ENCODE measurements around the gene SNW1. TPM values are rescaled to one million over a fixed set of nuclear protein-coding genes. Genes with fewer than 3 reads are reported as not detected.

The SNW1 gene
- polyA plus RNA-seq, 1 experiment: 34.8 TPM

DNA sequence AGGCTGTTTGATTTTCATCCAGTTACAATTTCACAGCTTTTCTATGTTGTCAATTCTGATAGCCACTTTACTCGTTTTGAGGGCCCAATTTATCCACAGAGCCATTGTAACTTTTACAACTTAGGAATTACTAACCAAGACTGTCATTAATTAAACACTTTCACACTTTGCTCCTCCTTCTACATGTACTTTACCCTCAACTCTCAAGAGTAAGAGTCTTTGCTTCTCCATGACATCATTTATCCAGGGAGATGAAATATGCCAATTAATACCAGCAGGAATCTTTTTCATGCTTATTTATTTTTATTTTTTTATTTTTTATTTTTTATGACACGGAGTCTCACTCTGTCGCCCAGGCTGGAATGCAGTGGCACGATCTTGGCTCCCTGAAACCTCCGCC lies 39.5 kb downstream of the SNW1 start:
- ChIA-PET POLR2A (no interaction called here), CTCF (interaction anchor here (0.8 to 1.9 kb wide), 3 partner anchors 10 to 326 kb away, joined by 3 to 6 read pairs (median 3); no protein-coding TSS in a partner anchor)
- no peak for DNase-seq (ENCODE audit: low read depth)
- Histone ChIP-seq H3K36me3 (ENCODE audit: control insufficient read depth, insufficient read depth, low read length) (peaks cover 10% of the 10 kb centered on the region), H3K27me3 (ENCODE audit: control insufficient read depth, insufficient read depth, low read length) (no peaks in the 10 kb centered on the region), H3K4me3 (ENCODE audit: low read depth, low read length) (no peak overlapping the region)
- no peak for TF ChIP-seq CTCF (IDR thresholded peaks at IDR 0.05; ENCODE audit: insufficient read depth, low read depth, low read length)

GRCh38 chr14:77717608-77718305 lies 43.2 kb downstream of the SNW1 start:
- CTCF ChIA-PET: no interaction called here
- DNase-seq (ENCODE audit: low read depth): no peak
- H3K4me3 ChIP-seq (ENCODE audit: low read depth, low read length): no peak overlapping the region
- TF ChIP-seq CTCF (IDR thresholded peaks at IDR 0.05; ENCODE audit: insufficient read depth, low read depth, low read length): no peak
- H3K27me3 ChIP-seq (ENCODE audit: control insufficient read depth, insufficient read depth, low read length): no peaks in the 10 kb centered on the region
- POLR2A ChIA-PET: interaction anchor here (0.7 kb wide), 2 partner anchors 15 kb away, joined by 6 to 8 read pairs; no protein-coding TSS in a partner anchor
- H3K36me3 ChIP-seq (ENCODE audit: control insufficient read depth, insufficient read depth, low read length): peaks cover 10% of the 10 kb centered on the region

GRCh38 chr14:77714926-77715325 lies 46.0 kb downstream of the SNW1 start:
- POLR2A ChIA-PET: no interaction called here
- H3K36me3 ChIP-seq (ENCODE audit: control insufficient read depth, insufficient read depth, low read length): peaks cover 9% of the 10 kb centered on the region
- no peak for DNase-seq (ENCODE audit: low read depth)
- TF ChIP-seq CTCF (IDR thresholded peaks at IDR 0.05; ENCODE audit: insufficient read depth, low read depth, low read length): no peak
- CTCF ChIA-PET: no interaction called here
- H3K27me3 ChIP-seq (ENCODE audit: control insufficient read depth, insufficient read depth, low read length): no peaks in the 10 kb centered on the region
- H3K4me3 ChIP-seq (ENCODE audit: low read depth, low read length): no peak overlapping the region

DNA sequence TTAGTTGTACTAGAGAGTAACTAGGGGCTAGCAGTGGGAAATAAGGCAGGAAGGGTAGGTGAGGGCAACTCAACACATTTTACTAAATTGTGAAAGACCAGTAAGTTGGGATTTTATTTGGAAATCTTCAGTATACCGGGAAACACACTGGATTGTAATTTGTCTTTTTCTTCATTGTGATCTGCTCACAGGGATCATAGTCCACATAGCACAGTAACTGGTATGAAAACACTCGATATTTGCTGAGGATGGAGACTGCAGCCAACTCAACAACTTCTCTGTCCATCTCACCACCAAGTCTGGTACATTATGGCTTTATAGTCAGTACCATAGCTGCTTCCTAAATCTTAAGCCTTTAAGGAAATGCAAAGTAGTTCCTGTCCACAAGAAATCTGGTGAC lies 50.6 kb downstream of the SNW1 start:
- ChIA-PET CTCF (no interaction called here), POLR2A (no interaction called here)
- no peak overlapping the region for H3K4me3 ChIP-seq (ENCODE audit: low read depth, low read length)
- TF ChIP-seq CTCF (IDR thresholded peaks at IDR 0.05; ENCODE audit: insufficient read depth, low read depth, low read length): no peak
- no peaks in the 10 kb centered on the region for H3K27me3 ChIP-seq (ENCODE audit: control insufficient read depth, insufficient read depth, low read length)
- H3K36me3 ChIP-seq (ENCODE audit: control insufficient read depth, insufficient read depth, low read length): peaks cover 5% of the 10 kb centered on the region
- no peak for DNase-seq (ENCODE audit: low read depth)

DNA sequence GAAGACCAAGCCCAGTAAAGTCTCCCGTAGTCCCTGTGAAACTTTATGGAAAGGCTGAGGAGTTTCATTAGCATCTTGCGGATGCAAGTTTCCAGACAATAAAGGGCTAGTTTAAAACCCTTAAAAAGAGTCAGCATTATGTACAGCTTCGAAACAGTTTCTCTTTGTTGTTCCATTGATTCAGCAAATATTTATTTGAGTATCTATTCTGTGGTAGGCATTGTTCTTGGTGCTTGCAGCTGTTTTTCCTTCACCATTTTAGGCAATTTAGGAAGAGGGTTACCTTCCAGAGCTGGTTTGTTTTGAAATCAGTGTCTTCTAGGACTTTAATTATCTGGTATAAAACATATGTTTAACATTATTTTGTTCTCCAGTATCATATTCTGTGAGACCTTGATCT lies 51.5 kb downstream of the SNW1 start:
- Histone ChIP-seq H3K4me3 (ENCODE audit: low read depth, low read length) (no peak overlapping the region), H3K36me3 (ENCODE audit: control insufficient read depth, insufficient read depth, low read length) (peaks cover 5% of the 10 kb centered on the region), H3K27me3 (ENCODE audit: control insufficient read depth, insufficient read depth, low read length) (no peaks in the 10 kb centered on the region)
- DNase-seq (ENCODE audit: low read depth): no peak
- POLR2A ChIA-PET: no interaction called here
- no peak for TF ChIP-seq CTCF (IDR thresholded peaks at IDR 0.05; ENCODE audit: insufficient read depth, low read depth, low read length)
- CTCF ChIA-PET: no interaction called here
